Astrocyte of the cerebellum (primary cell): ENCODE data around the gene APBA1.

Source experiments
- DNase-seq: peaks from one replicate; pipeline ENCODE4 v3.0.0-alpha.2; 2011; ENCODE audit warnings: low read depth
- H3K4me3 ChIP-seq: 2 replicates; pipeline ENCODE4 v1.5.1; 2011; ENCODE audit warnings: mild to moderate bottlenecking, low read depth, low read length, moderate library complexity
- CTCF ChIP-seq: IDR thresholded peaks from 2 replicates; pipeline ENCODE4 v1.5.1; 2012; ENCODE audit warnings: low read length, low read depth, moderate library complexity, mild to moderate bottlenecking; ENCODE audit errors: missing control alignments
- in situ Hi-C: cut with HindIII; loops from 2 replicates; pipeline ENCODE4 v1.10.0; 2017; ENCODE audit warnings: low sequenced_read_pairs

The APBA1 gene

GRCh38 chr9:69697475-69697874 is 25.3 kb upstream of the APBA1 start:
- H3K4me3 ChIP-seq, result no peak overlapping the region
- in situ Hi-C loops, result no loop called here
- TF ChIP-seq CTCF, result no peak
- no peak for DNase-seq

GRCh38 chr9:69696802-69697201 is 24.6 kb upstream of the APBA1 start:
- DNase-seq, result no peak
- no peak for TF ChIP-seq CTCF
- in situ Hi-C loops, result no loop called here
- no peak overlapping the region for H3K4me3 ChIP-seq

GRCh38 chr9:69689991-69690538 is 17.9 kb upstream of the APBA1 start:
- TF ChIP-seq CTCF, result no peak
- in situ Hi-C loops, result loop anchor here (5.0 kb wide), 1 partner anchor 97 kb away; no protein-coding TSS in a partner anchor
- DNase-seq, result no peak
- H3K4me3 ChIP-seq, result no peak overlapping the region

- no peak overlapping the region for H3K4me3 ChIP-seq
- DNase-seq, result no peak
- TF ChIP-seq CTCF, result no peak
- in situ Hi-C loops, result no loop called here
Observed at GRCh38 chr9:69683927-69684326, 11.8 kb upstream of the APBA1 start.

- no peak for TF ChIP-seq CTCF
- in situ Hi-C loops, result no loop called here
- no peak for DNase-seq
Observed at GRCh38 chr9:69678843-69679538, 6.8 kb upstream of the APBA1 start.

GRCh38 chr9:69677931-69678330 is 5.8 kb upstream of the APBA1 start:
- no peak overlapping the region for H3K4me3 ChIP-seq
- in situ Hi-C loops, result no loop called here
- no peak for TF ChIP-seq CTCF
- no peak for DNase-seq

More at GRCh38 chr9:69678843-69679538, 6.8 kb upstream of the APBA1 start:
- no peak overlapping the region for H3K4me3 ChIP-seq
